ENCODE measurements around the gene SLC35B2. TPM values are rescaled to one million over a fixed set of nuclear protein-coding genes. Genes with fewer than 3 reads are reported as not detected.

Gene SLC35B2
- total and polyA plus RNA-seq, 11 donors: 10.2 to 36.7 (median 26.4) TPM

DNA sequence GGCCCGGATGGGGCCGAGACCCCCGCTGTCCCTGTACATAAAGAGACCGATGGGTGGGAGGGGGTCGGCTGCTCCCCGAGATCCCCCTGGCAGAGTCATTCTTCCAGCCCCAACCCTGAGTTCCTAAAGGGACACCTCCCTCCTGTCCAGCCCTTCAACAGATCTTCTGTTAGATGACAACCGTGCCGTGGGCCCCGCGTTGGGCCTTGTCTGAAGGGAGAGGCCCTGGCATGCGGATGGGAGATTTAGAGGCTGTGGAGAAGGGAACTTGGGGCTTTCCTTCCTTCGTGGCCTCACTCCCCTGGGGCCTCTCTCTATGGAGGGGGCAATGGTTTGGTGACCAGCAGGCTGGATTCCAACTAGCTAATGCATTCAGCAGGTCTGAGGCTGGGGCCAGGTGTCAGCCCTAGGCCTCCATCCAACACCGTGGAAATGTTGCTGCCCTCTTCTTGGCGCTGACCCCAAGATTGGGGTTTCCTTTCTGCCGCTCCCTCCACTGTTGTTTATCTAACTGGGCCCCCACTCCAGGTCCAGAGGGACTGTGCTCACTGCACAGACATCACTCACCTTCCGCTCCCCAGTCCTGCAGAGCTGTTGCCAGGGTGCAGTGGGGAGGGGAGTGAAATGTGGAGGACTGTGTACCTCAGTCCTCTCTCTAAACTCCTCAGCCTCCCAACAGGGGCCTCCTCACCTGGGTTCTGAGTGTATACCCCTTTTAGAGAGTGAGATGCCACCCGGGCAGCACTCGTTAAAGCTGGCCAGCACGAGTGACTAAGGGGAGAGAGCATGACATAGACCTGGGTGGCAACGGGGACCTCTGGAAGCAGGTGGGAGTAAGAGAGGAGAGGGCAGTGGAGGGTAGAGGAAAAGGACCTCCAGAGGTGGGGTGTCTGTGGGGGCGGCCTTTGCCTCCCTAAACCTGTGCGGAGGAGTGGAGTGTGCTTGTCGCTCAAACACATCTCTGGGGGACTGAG is 19.6 kb upstream of the SLC35B2 start:
- Histone ChIP-seq H3K9me3 (no peaks in the 10 kb centered on the region), H3K4me1 (peaks cover 0 to 13% (median 5%) of the 10 kb centered on the region in 12 donors), H3K27me3 (peaks cover 14 to 67% (median 26%) of the 10 kb centered on the region in 9 donors), H3K4me3 (peak overlapping the region in 2 of 12 donors; percentile 9 to 43), H3K36me3 (no peaks in the 10 kb centered on the region), H3K27ac (no peak overlapping the region)
- no peak for ATAC-seq
- no peak for DNase-seq
- 77 to 84% (median 83%) methylated on average over 21 to 23 of the region's 23 CpGs for WGBS, 4 donors
- TF ChIP-seq CTCF (IDR thresholded peaks at IDR 0.05): no peak
- no peak for TF ChIP-seq POLR2A (IDR thresholded peaks at IDR 0.05)
- intact Hi-C loops (cut with DNase I): no loop called here

DNA sequence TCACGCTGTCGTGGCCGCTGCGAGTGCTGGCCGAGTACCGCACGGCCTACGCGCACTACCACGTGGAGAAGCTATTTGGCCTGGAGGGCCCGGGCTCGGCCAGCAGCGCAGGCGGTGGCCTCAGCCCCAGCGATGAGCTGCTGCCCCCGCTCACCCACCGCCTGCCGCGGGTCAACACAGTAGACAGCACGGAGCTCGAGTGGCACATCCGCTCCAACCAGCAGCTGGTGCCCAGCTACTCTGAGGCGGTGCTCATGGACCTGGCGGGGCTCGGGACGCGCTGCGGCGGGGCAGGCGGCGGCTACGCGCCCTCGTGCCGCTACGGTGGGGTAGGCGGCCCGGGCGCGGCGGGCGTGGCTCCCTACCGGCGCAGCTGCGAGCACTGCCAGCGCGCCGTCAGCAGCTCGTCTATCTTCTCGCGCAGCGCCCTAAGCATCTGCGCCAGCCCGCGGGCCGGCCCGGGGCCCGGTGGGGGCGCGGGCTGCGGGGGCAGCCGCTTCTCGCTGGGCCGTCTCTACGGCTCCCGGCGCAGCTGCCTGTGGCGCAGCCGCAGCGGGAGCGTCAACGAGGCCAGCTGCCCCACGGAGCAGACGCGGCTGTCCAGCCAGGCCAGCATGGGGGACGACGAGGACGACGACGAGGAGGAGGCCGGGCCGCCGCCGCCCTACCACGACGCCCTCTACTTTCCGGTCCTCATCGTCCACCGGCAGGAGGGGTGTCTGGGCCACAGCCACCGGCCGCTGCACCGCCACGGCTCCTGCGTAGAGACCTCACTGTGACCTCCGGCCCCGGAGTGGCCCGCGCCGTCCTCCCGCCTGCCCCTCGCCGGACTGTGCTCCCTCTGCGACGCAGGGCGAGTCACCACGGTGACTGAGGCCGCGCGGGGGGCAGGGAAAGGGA is 18.7 kb upstream of the SLC35B2 start:
- Histone ChIP-seq H3K27ac (no peak overlapping the region), H3K36me3 (no peaks in the 10 kb centered on the region), H3K4me1 (peaks cover 0 to 15% (median 5%) of the 10 kb centered on the region in 12 donors), H3K9me3 (no peaks in the 10 kb centered on the region), H3K27me3 (peaks cover 15 to 74% (median 33%) of the 10 kb centered on the region in 9 donors), H3K4me3 (peak overlapping the region in 11 of 12 donors; percentile 5 to 46 (median 39))
- DNase-seq (peak in 1 of 5 donors; percentile 61), ATAC-seq (peak in 3 of 4 donors; percentile 10 to 65 (median 43))
- 11 to 52% (median 23%) methylated on average over 27 to 109 of the region's 109 CpGs for WGBS, 4 donors
- TF ChIP-seq CTCF (IDR thresholded peaks at IDR 0.05) (no peak), POLR2A (IDR thresholded peaks at IDR 0.05) (no peak)
- intact Hi-C loops (cut with DNase I): no loop called here

DNA sequence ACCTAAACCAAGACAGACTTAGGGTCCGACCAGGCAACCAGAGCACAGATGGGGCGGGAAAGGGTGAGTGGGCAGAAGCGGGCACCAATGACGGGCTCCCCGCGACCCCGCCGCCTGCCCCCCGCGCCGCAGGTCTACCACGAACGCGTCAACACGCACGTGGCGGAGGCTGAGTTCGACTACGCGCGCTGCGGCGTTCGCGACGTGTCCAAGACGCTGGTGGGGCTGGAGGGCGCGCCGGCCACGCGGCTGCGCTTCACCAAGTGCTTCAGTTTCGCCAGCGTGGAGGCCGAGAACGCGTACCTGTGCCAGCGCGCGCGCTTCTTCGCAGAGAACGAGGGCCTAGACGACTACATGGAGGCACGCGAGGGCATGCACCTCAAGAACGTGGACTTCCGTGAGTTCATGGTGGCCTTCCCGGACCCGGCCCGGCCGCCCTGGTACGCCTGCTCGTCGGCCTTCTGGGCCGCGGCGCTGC is 18.0 kb upstream of the SLC35B2 start:
- 79 to 91% (median 80%) methylated on average over 59 of the region's 59 CpGs for WGBS, 4 donors
- Histone ChIP-seq H3K27ac (no peak overlapping the region), H3K9me3 (no peaks in the 10 kb centered on the region), H3K36me3 (no peaks in the 10 kb centered on the region), H3K4me3 (peak overlapping the region in 7 of 12 donors; percentile 32 to 46 (median 43)), H3K4me1 (peaks cover 0 to 22% (median 5%) of the 10 kb centered on the region in 12 donors), H3K27me3 (peaks cover 15 to 78% (median 36%) of the 10 kb centered on the region in 9 donors)
- intact Hi-C loops (cut with DNase I): no loop called here
- no peak for TF ChIP-seq POLR2A (IDR thresholded peaks at IDR 0.05)
- no peak for TF ChIP-seq CTCF (IDR thresholded peaks at IDR 0.05)
- DNase-seq: no peak
- no peak for ATAC-seq
